Stomach (tissue), 9 donors: ENCODE measurements around the gene WDR93. TPM values are rescaled to one million over a fixed set of nuclear protein-coding genes. Genes with fewer than 3 reads are reported as not detected.

Experiments
- DNase-seq, 2 donors: peaks; one replicate each; pipeline versions ENCODE4 v3.0.0 to v3.0.0-alpha.2; 2013 to 2019
- H3K27ac ChIP-seq, 5 donors: fragments of 200-600 bp in 4 of 5; sonication (generic) in 4 of 5; one replicate each; pipeline ENCODE4 v1.5.1; 2013 to 2019; ENCODE audit warnings: mild to moderate bottlenecking in 1 of 5, moderate library complexity in 1 of 5
- H3K27me3 ChIP-seq, 3 donors: fragments of 200-600 bp; sonication (generic); one replicate each; pipeline ENCODE4 v1.5.1; 2017 to 2019; ENCODE audit warnings: mixed run types in 1 of 3
- H3K36me3 ChIP-seq, 4 donors: fragments of 200-600 bp; sonication (generic); 1 replicate in 3 of 4; 2 replicates in 1 of 4; pipeline ENCODE4 v1.5.1; 2016 to 2019
- H3K4me1 ChIP-seq, 4 donors: fragments of 200-600 bp; sonication (generic); one replicate each; pipeline ENCODE4 v1.5.1; 2016 to 2019
- H3K4me3 ChIP-seq, 4 donors: fragments of 200-600 bp; sonication (generic) in 3 of 4; one replicate each; pipeline ENCODE4 v1.5.1; 2016 to 2019; ENCODE audit warnings: mild to moderate bottlenecking in 1 of 4
- H3K9me3 ChIP-seq, 4 donors: fragments of 200-600 bp; sonication (generic); one replicate each; pipeline ENCODE4 v1.5.1; 2016 to 2019
- CTCF ChIP-seq, 7 experiments: fragments of 450-650 bp in 4 of 7; fragments of 200-600 bp in 3 of 7; sonication (generic) in 3 of 7; IDR thresholded peaks; one replicate each; pipeline ENCODE4 v1.5.1; 2016 to 2019; ENCODE audit warnings: antibody characterized with exemption in 7 of 7, control low read depth in 2 of 7, mild to moderate bottlenecking in 1 of 7
- EP300 ChIP-seq: sonication (generic); formaldehyde crosslinking; IDR thresholded peaks from one replicate; pipeline ENCODE4 v1.6.1; 2017; ENCODE audit warnings: antibody characterized with exemption
- POLR2A ChIP-seq, 4 donors: fragments of 450-650 bp; IDR thresholded peaks; one replicate each; pipeline ENCODE4 v1.6.1; 2016; ENCODE audit warnings: antibody characterized with exemption in 4 of 4, control low read depth in 2 of 4, mild to moderate bottlenecking in 1 of 4, moderate library complexity in 1 of 4
- POLR2AphosphoS5 ChIP-seq, 3 donors: sonication (generic); formaldehyde crosslinking; IDR thresholded peaks; one replicate each; pipeline ENCODE4 v1.6.1; 2016; ENCODE audit warnings: antibody characterized with exemption in 3 of 3
- WGBS, 5 donors: extraction: QIAGEN DNeasy Blood & Tissue Kit in 3 of 5; methylation state at CpG; one replicate each; pipeline versions ENCODE4 v1.1.5 to v1.1.7; 2013 to 2018; 5-methylcytosine and 5-hydroxymethylcytosine counted together
- intact Hi-C: fragments of 100-400 bp; cut with DNase I; formaldehyde crosslinking; loops from one replicate; pipeline ENCODE4 v1.15.1; 2023; ENCODE audit warnings: low total_unique reads
- polyA plus RNA-seq, 3 donors: library from polyadenylated mRNA; stranded (reverse); fragments of 200-250 nt; gene quantifications; one replicate each; pipeline ENCODE4 v1.2.3, GENCODE V29; 2013
- total RNA-seq, 5 donors: library from RNA; depleted of rRNA; stranded (reverse); fragments of >200 nt; gene quantifications; one replicate each; pipeline versions ENCODE4 v1.1.0 to v1.2.3, GENCODE V29; 2014 to 2016
- donor health status: healthy with polysubstance abuse.
- donor health status: Bipolar disorder and iron deficiency.
- donor health status: healthy.

WDR93 gene
- total and polyA plus RNA-seq, 8 donors = 0.10 TPM; not detected in 7

- H3K4me1 ChIP-seq = peaks cover 0 to 29% (median 20%) of the 10 kb centered on the region in 4 donors
- no peak overlapping the region for H3K4me3 ChIP-seq
- no peaks in the 10 kb centered on the region for H3K36me3 ChIP-seq
- no peak for TF ChIP-seq CTCF (IDR thresholded peaks at IDR 0.05)
- no peak for TF ChIP-seq EP300
- TF ChIP-seq POLR2AphosphoS5 (IDR thresholded peaks at IDR 0.05) = no peak
- no peak for TF ChIP-seq POLR2A (IDR thresholded peaks at IDR 0.05)
- intact Hi-C loops = loop anchor here (5.0 kb wide), 1 partner anchor 110 kb away; no protein-coding TSS in a partner anchor
- peak in 1 of 2 donors; percentile 3 for DNase-seq
- peaks cover 0 to 9% (median 0%) of the 10 kb centered on the region in 3 donors for H3K27me3 ChIP-seq
- no peaks in the 10 kb centered on the region for H3K9me3 ChIP-seq
- 77 to 92% (median 86%) methylated on average over 5 of the region's 5 CpGs for WGBS, 5 donors
- H3K27ac ChIP-seq = peak overlapping the region in 3 of 5 donors; percentile 53 to 73 (median 72)
Measured at GRCh38 chr15:89761929-89762328, 71.3 kb downstream of the WDR93 start.

GRCh38 chr15:89765694-89766093, 75.1 kb downstream of the WDR93 start:
- Histone ChIP-seq H3K27ac (no peak overlapping the region), H3K4me3 (no peak overlapping the region), H3K4me1 (peaks cover 4 to 31% (median 23%) of the 10 kb centered on the region in 4 donors), H3K27me3 (no peaks in the 10 kb centered on the region), H3K36me3 (no peaks in the 10 kb centered on the region), H3K9me3 (no peaks in the 10 kb centered on the region)
- WGBS, 5 donors = 0 to 100% (median 94%) methylated on average over 1 of the region's 1 CpG
- TF ChIP-seq POLR2AphosphoS5 (IDR thresholded peaks at IDR 0.05) (no peak), POLR2A (IDR thresholded peaks at IDR 0.05) (no peak), CTCF (IDR thresholded peaks at IDR 0.05) (no peak), EP300 (no peak)
- no peak for DNase-seq
- intact Hi-C loops = no loop called here

- Histone ChIP-seq H3K36me3 (no peaks in the 10 kb centered on the region), H3K4me3 (no peak overlapping the region), H3K27me3 (no peaks in the 10 kb centered on the region), H3K4me1 (peaks cover 4 to 21% (median 14%) of the 10 kb centered on the region in 4 donors), H3K9me3 (no peaks in the 10 kb centered on the region), H3K27ac (peak overlapping the region in 2 of 5 donors; percentile 43 to 55)
- 70 to 88% (median 86%) methylated on average over 11 to 16 of the region's 16 CpGs for WGBS, 5 donors
- peak; percentile 5 to 52 for DNase-seq
- TF ChIP-seq POLR2AphosphoS5 (IDR thresholded peaks at IDR 0.05) (no peak), EP300 (no peak), POLR2A (IDR thresholded peaks at IDR 0.05) (no peak), CTCF (IDR thresholded peaks at IDR 0.05) (no peak)
- intact Hi-C loops = no loop called here
Measured at GRCh38 chr15:89766357-89767311, 76.0 kb downstream of the WDR93 start.

- 40 to 54% (median 43%) methylated on average over 1 to 8 of the region's 8 CpGs for WGBS, 5 donors
- peak in 1 of 2 donors; percentile 71 for DNase-seq
- no peaks in the 10 kb centered on the region for H3K27me3 ChIP-seq
- H3K36me3 ChIP-seq = no peaks in the 10 kb centered on the region
- no peak overlapping the region for H3K4me3 ChIP-seq
- H3K27ac ChIP-seq = peak overlapping the region in 3 of 5 donors; percentile 43 to 65 (median 55)
- peaks cover 4 to 16% (median 13%) of the 10 kb centered on the region in 4 donors for H3K4me1 ChIP-seq
- no peaks in the 10 kb centered on the region for H3K9me3 ChIP-seq
- intact Hi-C loops = no loop called here
- TF ChIP-seq CTCF (IDR thresholded peaks at IDR 0.05) (no peak), POLR2A (IDR thresholded peaks at IDR 0.05) (no peak), POLR2AphosphoS5 (IDR thresholded peaks at IDR 0.05) (no peak), EP300 (no peak)
Measured at GRCh38 chr15:89767411-89767915, 76.9 kb downstream of the WDR93 start.
